Mucosa of descending colon (tissue), 3 donors: ENCODE data around the gene C2orf42. TPM values are rescaled to one million over a fixed set of nuclear protein-coding genes. Genes with fewer than 3 reads are reported as not detected.
A peak's percentile ranks its signal among the peaks of the same experiment; 100 is the strongest.

Source experiments
- ATAC-seq: fragments of 200-7000 bp; cut with Tn5 transposase; one replicate; pipeline ENCODE4 v1.9.1; 2020; ENCODE audit warnings: mild to moderate bottlenecking, moderate library complexity
- DNase-seq, 3 donors: peaks; one replicate each; pipeline ENCODE4 v3.0.0-alpha.2; 2020
- H3K36me3 ChIP-seq: fragments of 200-600 bp; one replicate; pipeline ENCODE4 v1.8.0; 2021; ENCODE audit warnings: low read depth, mild to moderate bottlenecking
- H3K4me1 ChIP-seq: fragments of 200-600 bp; one replicate; pipeline ENCODE4 v1.8.0; 2021; ENCODE audit warnings: low read depth, mild to moderate bottlenecking
- H3K4me3 ChIP-seq: fragments of 200-600 bp; one replicate; pipeline ENCODE4 v1.8.0; 2021; ENCODE audit warnings: mild to moderate bottlenecking
- H3K9me3 ChIP-seq: fragments of 200-600 bp; one replicate; pipeline ENCODE4 v1.8.0; 2021; ENCODE audit warnings: mild to moderate bottlenecking
- intact Hi-C, 2 donors: fragments of 100-400 bp; cut with DNase I in 1 of 2; cut with micrococcal nuclease in 1 of 2; formaldehyde crosslinking; loops; one replicate each; pipeline versions ENCODE4 v1.11.0 to v1.11.1; 2022; cut with DNase I, micrococcal nuclease
- total RNA-seq, 3 donors: library from RNA; stranded (reverse); fragmentation: NEBNext Ultra II Directional in 2 of 3; extraction: Animal tissue kit (Norgen Biotek cat#: 25700) in 2 of 3; gene quantifications; one replicate each; pipeline versions ENCODE4 v1.2.1 to v1.2.4, GENCODE V29; 2021 to 2023
- TF ChIP-seq, protein P1 (sequence below): fragments of 200-600 bp; IDR thresholded peaks from one replicate; pipeline ENCODE4 v1.8.0; 2022; ENCODE audit warnings: antibody characterized with exemption, mild to moderate bottlenecking
- donor health status: DM: no; HTN: no; CAD: no; lungs with moderate emphysema.
- donor health status: DM: no; HTN: no; CAD: no.
- donor health status: DM: no; HTN: yes; CAD: no.

The C2orf42 gene
- total RNA-seq, 3 donors from 2014 or later: 7.6 to 17.2 (median 12.2) TPM

DNA sequence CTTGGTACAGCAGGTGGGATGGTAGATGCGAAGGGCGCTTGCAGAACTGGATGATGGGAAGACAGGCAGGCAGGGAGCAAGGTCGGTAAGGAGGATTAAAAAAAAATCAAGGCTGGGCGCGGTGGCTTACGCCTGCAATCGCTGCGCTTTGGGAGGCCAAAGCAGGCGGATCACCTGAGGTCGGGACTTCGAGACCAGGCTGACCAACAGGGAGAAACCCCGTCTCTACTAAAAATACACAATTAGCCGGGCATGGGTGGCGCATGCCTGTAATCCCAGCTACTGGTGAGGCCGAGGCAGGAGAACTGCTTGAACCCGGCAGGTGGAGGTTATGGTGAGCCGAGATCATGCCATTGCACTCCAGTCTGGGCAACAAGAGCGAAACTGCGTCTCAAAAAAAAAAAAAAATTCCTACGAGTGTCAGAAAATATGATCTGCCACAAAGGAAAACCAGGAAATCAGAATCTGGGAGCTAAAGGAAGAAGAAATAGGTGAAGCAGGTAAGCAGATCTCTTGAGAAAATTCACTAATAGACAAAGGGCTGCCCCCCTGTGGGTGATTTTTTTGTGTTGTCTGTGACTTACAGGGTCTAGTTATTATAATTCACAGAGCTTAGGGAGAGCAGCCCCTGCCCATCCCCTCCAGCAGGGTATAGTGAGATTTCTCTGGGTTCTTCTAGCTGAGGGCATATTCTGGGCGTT, 46.2 kb downstream of the C2orf42 start:
- intact Hi-C loops: loop anchor here (5.0 to 10.0 kb wide), 3 partner anchors 57 to 232 kb away; partner anchors contain the start of genes PCBP1 (in 2 of the 2) and MXD1 (in 1 of the 2)
- no peak overlapping the region for H3K4me3 ChIP-seq

DNA sequence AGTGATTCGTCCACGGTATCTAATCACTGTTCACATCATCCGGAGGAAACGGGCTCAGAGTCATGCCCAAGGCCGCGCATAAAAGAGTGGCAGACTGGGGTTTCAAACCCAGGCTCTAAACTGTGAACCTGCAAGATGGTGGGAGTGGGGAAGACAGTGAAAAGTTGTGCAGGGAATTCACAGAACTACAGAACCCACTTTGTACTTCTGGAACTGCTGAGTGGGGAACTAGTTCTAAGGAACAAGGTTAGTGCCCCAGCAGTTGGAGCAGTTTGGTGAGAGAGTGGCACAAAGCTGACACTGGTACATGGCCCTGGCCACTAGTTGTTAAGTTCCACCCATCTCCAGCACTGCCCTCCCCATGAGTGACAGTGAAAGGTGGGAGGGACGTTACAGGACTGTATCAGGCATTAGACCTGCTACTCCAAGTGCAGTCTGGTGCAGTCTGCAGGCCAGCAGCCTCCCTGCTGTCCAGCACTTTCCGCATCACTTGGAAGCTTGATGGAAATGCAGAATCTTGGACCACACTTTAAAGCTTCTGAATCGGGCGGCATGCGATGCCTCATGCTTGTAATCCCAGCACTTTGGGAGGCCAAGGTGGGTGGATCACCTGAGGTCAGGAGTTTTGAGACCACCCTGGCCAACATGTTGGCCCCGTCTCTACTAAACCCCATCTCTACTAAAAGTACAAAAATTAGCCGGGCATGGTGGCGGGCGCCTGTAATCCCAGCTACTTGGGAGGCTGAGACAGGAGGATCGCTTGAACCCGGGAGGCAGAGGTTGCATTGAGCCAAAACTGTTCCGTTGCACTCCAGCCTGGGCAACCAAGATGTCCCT, 47.3 kb downstream of the C2orf42 start:
- Histone ChIP-seq H3K4me1 (peaks cover 9% of the 10 kb centered on the region), H3K4me3 (no peak overlapping the region), H3K36me3 (peaks cover 3% of the 10 kb centered on the region), H3K9me3 (no peaks in the 10 kb centered on the region)
- TF ChIP-seq, protein P1, sequence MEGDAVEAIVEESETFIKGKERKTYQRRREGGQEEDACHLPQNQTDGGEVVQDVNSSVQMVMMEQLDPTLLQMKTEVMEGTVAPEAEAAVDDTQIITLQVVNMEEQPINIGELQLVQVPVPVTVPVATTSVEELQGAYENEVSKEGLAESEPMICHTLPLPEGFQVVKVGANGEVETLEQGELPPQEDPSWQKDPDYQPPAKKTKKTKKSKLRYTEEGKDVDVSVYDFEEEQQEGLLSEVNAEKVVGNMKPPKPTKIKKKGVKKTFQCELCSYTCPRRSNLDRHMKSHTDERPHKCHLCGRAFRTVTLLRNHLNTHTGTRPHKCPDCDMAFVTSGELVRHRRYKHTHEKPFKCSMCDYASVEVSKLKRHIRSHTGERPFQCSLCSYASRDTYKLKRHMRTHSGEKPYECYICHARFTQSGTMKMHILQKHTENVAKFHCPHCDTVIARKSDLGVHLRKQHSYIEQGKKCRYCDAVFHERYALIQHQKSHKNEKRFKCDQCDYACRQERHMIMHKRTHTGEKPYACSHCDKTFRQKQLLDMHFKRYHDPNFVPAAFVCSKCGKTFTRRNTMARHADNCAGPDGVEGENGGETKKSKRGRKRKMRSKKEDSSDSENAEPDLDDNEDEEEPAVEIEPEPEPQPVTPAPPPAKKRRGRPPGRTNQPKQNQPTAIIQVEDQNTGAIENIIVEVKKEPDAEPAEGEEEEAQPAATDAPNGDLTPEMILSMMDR: no peak
- peak; percentile 61 to 73 (median 66) for DNase-seq
- peak; percentile 19 for ATAC-seq
- intact Hi-C loops: loop anchor here (5.0 to 10.0 kb wide), 3 partner anchors 56 to 231 kb away; partner anchors contain the start of genes PCBP1 (in 2 of the 2) and MXD1 (in 1 of the 2)

More for the DNA sequence above, 46.2 kb downstream of the C2orf42 start:
- ATAC-seq: no peak
- Histone ChIP-seq H3K4me1 (peaks cover 9% of the 10 kb centered on the region), H3K36me3 (peaks cover 3% of the 10 kb centered on the region), H3K9me3 (no peaks in the 10 kb centered on the region)
- TF ChIP-seq, protein P1: no peak
- no peak for DNase-seq

DNA sequence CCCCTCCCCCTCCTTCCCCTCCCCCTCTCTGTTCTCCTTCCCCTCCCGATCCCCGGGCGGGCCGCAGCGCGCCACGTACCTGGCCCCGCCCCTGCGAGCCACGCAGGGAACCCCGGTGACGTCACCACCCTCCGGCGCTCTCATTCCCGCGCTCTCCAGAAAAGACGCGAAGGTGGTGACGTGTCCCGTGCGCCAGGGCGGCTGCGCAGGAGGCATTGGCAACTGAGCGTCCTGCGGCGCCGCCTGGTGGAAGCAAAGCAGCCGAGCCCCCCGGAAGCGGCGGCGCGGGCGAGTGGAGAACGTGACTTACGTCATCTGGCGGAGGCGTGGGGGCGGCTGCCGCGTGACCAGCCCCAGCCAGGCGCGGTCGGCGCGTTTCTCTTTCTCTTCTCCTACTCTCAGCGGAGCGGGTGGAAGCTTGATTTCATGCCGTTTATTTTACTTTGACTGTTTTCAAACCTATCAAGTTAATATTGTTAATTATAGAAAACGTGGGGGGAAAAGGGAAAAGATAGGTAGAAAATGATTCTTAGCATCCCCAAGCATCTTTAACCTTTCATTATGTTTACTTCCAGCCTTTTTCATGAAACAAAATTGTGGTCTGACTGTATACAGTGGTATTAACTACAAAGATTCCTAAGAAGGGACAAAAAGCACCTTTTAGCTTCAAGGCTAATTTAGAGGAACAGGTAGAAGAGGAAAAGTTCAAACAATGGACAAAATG, 48.1 kb downstream of the C2orf42 start:
- TF ChIP-seq, protein P1: peak; percentile 89
- peak; percentile 84 for ATAC-seq
- Histone ChIP-seq H3K36me3 (peaks cover 3% of the 10 kb centered on the region), H3K4me1 (peaks cover 9% of the 10 kb centered on the region), H3K9me3 (no peaks in the 10 kb centered on the region), H3K4me3 (peak overlapping the region; percentile 23)
- peak; percentile 99 to 100 (median 100) for DNase-seq
- intact Hi-C loops: loop anchor here (5.0 to 10.0 kb wide), 3 partner anchors 55 to 230 kb away; partner anchors contain the start of genes PCBP1 (in 2 of the 2) and MXD1 (in 1 of the 2)

DNA sequence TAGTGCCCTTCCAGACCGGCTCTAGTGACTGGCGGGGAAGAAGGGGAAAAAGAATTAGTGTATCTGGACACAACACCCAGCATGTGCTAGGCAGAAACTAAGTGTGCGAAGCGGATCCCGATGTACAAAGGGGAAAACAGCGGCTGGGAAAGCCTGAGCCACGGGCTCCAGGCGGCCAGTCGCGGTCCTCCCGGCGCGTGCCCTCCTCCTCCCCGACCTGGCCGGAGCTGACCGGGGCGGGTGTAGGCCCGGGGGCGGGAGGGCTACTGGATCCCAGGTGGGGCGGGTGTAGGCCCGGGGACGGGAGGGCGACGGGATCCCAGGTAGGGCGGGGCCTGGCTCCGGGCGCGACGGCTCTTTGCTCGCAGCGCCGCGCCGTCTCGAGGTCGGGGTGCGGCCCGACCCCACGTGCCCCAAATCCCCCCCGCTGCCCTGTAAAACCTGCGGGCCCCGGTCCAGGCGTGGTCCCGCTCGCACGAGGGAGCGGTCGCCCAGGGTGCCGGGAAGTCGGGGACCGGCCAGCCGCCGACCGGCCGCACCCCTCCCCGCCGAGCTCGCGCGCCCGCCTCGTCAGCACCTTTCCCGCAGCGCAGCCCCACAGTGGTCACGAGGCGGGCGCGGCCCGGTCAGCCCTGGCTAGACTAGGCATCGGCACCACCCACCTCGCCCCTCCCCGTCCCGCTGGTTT, 48.8 kb downstream of the C2orf42 start:
- Histone ChIP-seq H3K36me3 (peaks cover 3% of the 10 kb centered on the region), H3K4me1 (peaks cover 9% of the 10 kb centered on the region), H3K9me3 (no peaks in the 10 kb centered on the region), H3K4me3 (peak overlapping the region; percentile 23)
- ATAC-seq (peak; percentile 68), DNase-seq (no peak)
- intact Hi-C loops: loop anchor here (5.0 to 10.0 kb wide), 3 partner anchors 55 to 230 kb away; partner anchors contain the start of genes PCBP1 (in 2 of the 2) and MXD1 (in 1 of the 2)
- TF ChIP-seq, protein P1: no peak
